Activated CD4-positive, alpha-beta memory T cell treated with anti-CD3 and anti-CD28 coated beads, Interleukin-2, amount 10 ng/mL, durations not matched to agents 7 days and 5 days (primary cell): Measurements from ENCODE around the gene ASIC4. TPM values are rescaled to one million over a fixed set of nuclear protein-coding genes. Genes with fewer than 3 reads are reported as not detected.

Source experiments
- CTCF ChIA-PET: fragments of 350-600 bp; sonication (Branson Sonifier 250); formaldehyde crosslinking; loops from one replicate; lab custom pipeline; 2021; ENCODE audit warnings: antibody characterized with exemption, inconsistent platforms; lab: Charles Lee
- POLR2A ChIA-PET: fragments of 350-600 bp; sonication (Branson Sonifier 250); formaldehyde crosslinking; loops from one replicate; lab custom pipeline; 2021; ENCODE audit warnings: antibody characterized with exemption; lab: Charles Lee
- DNase-seq: peaks from one replicate; pipeline ENCODE4 v3.0.0-alpha.2; 2020
- H3K27ac Mint-ChIP-seq: one replicate; pipeline ENCODE4 v1.8.0; 2021; ENCODE audit warnings: mild to moderate bottlenecking, mixed read lengths
- H3K27me3 Mint-ChIP-seq: one replicate; pipeline ENCODE4 v1.8.0; 2021; ENCODE audit warnings: mixed read lengths
- H3K36me3 Mint-ChIP-seq: one replicate; pipeline ENCODE4 v1.8.0; 2021; ENCODE audit warnings: low read depth, mixed read lengths
- H3K4me1 Mint-ChIP-seq: one replicate; pipeline ENCODE4 v1.8.0; 2021; ENCODE audit warnings: mixed read lengths
- H3K4me3 Mint-ChIP-seq: one replicate; pipeline ENCODE4 v1.8.0; 2021; ENCODE audit warnings: mild to moderate bottlenecking, mixed read lengths
- H3K9me3 Mint-ChIP-seq: one replicate; pipeline ENCODE4 v1.8.0; 2021; ENCODE audit warnings: mixed read lengths
- total RNA-seq, 2 experiments: library from RNA; stranded (reverse); gene quantifications; one replicate each; pipeline ENCODE4 v1.2.3, GENCODE V29; 2021

The ASIC4 gene
- total RNA-seq, 2 experiments from 2014 or later = 0.13 TPM; not detected in 1

GRCh38 chr2:219565130-219566080 is 51.1 kb downstream of the ASIC4 start:
- Mint-ChIP-seq H3K27me3 (peaks cover 16% of the 10 kb centered on the region), H3K27ac (no peak overlapping the region), H3K4me1 (no peaks in the 10 kb centered on the region), H3K36me3 (no peaks in the 10 kb centered on the region), H3K9me3 (no peaks in the 10 kb centered on the region), H3K4me3 (no peak overlapping the region)
- CTCF ChIA-PET = no interaction called here
- POLR2A ChIA-PET = no interaction called here
- DNase-seq = no peak

GRCh38 chr2:219566640-219567039 is 52.4 kb downstream of the ASIC4 start:
- DNase-seq = no peak
- no peaks in the 10 kb centered on the region for H3K36me3 Mint-ChIP-seq
- peaks cover 16% of the 10 kb centered on the region for H3K27me3 Mint-ChIP-seq
- H3K4me3 Mint-ChIP-seq = no peak overlapping the region
- ChIA-PET CTCF (no interaction called here), POLR2A (no interaction called here)
- no peaks in the 10 kb centered on the region for H3K4me1 Mint-ChIP-seq
- H3K9me3 Mint-ChIP-seq = no peaks in the 10 kb centered on the region
- no peak overlapping the region for H3K27ac Mint-ChIP-seq

DNA sequence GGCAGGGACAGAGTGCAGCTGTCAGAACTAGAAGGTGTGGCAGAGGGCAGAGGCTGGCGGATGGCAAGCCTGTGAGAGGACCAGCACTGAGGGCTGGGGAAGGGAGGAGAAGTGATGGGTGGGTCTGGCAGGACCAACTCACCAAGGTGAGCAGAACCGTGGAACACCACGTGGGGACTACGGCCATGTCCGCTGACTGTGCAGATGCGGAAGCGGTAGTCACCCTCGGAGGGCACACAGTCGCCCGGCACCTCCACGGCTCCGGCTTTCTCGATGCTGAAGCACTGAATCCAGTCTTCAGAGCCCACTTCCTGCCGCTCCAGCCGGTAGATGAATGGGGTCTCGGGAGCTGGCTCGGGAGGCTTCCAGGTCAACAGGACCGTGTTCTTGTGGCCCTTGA is 52.8 kb downstream of the ASIC4 start:
- H3K4me3 Mint-ChIP-seq = no peak overlapping the region
- no peaks in the 10 kb centered on the region for H3K9me3 Mint-ChIP-seq
- H3K27ac Mint-ChIP-seq = no peak overlapping the region
- no peaks in the 10 kb centered on the region for H3K4me1 Mint-ChIP-seq
- ChIA-PET POLR2A (no interaction called here), CTCF (no interaction called here)
- DNase-seq = no peak
- no peaks in the 10 kb centered on the region for H3K36me3 Mint-ChIP-seq
- H3K27me3 Mint-ChIP-seq = peaks cover 20% of the 10 kb centered on the region

DNA sequence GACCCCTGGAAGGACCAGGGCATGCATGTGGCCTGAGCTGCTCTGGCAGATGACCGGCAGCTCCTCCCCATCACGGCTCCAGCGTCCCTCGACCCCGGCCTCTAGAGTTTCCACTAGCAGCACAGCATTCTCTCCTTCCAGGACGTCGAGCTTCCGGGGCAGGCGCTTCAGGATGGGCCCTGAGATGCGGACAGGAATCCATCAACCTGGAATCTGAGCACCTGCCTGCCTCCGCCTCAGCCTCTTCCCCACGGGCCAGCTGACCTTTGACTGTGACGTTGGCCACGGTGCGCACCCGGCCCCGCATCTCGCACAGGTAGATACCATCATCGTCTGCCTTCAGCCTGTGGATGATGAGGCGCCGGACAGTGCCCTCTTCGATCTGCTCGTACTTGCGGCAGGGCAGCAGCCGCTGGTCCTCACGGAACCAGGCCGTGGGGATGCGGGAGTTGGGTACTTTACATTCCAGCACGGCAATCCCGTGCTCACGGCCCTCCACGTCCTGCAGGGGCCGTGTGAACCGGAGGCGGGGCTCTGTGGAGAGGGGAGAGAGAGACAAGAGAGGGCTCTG is 53.6 kb downstream of the ASIC4 start:
- Mint-ChIP-seq H3K27me3 (peaks cover 25% of the 10 kb centered on the region), H3K4me3 (no peak overlapping the region), H3K4me1 (no peaks in the 10 kb centered on the region), H3K27ac (no peak overlapping the region), H3K36me3 (no peaks in the 10 kb centered on the region), H3K9me3 (no peaks in the 10 kb centered on the region)
- POLR2A ChIA-PET = no interaction called here
- no peak for DNase-seq
- CTCF ChIA-PET = no interaction called here

DNA sequence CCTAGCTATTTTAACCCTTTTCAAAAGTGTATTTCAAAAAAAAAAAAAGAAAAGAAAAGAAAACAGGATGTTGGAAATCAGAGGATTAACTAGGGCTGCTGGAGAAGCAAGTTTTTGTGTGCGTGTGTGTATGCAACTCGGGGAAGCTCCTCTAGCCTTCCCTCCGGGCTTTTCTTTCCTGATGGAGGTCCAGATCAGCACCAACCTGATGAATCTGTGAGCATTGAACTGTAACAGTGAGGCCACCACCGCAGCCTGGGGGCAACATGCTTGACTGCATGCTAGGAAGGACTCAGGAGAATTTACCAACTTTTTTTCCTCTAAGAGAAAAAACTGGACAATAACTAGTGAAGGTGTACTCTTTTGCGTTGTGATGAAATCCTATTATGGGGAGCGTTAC is 54.8 kb downstream of the ASIC4 start:
- Mint-ChIP-seq H3K4me1 (no peaks in the 10 kb centered on the region), H3K9me3 (no peaks in the 10 kb centered on the region), H3K36me3 (no peaks in the 10 kb centered on the region), H3K27ac (no peak overlapping the region), H3K4me3 (no peak overlapping the region), H3K27me3 (peaks cover 33% of the 10 kb centered on the region)
- ChIA-PET POLR2A (no interaction called here), CTCF (interaction anchor here (0.6 to 1.5 kb wide), 2 partner anchors 8 to 81 kb away, joined by 3 read pairs; no protein-coding TSS in a partner anchor)
- DNase-seq = no peak

- Mint-ChIP-seq H3K4me1 (no peaks in the 10 kb centered on the region), H3K9me3 (no peaks in the 10 kb centered on the region), H3K36me3 (no peaks in the 10 kb centered on the region), H3K27me3 (peaks cover 33% of the 10 kb centered on the region), H3K27ac (no peak overlapping the region), H3K4me3 (no peak overlapping the region)
- ChIA-PET POLR2A (no interaction called here), CTCF (interaction anchor here (1.5 kb wide), 1 partner anchor 9 kb away, joined by 3 read pairs; no protein-coding TSS in a partner anchor)
- no peak for DNase-seq
These were observed 55.4 kb downstream of the ASIC4 start for GRCh38 chr2:219569635-219570034.

GRCh38 chr2:219570194-219570923 is 56.1 kb downstream of the ASIC4 start:
- Mint-ChIP-seq H3K9me3 (no peaks in the 10 kb centered on the region), H3K27me3 (peaks cover 35% of the 10 kb centered on the region), H3K27ac (no peak overlapping the region), H3K36me3 (no peaks in the 10 kb centered on the region), H3K4me1 (no peaks in the 10 kb centered on the region), H3K4me3 (no peak overlapping the region)
- ChIA-PET POLR2A (interaction anchor here (1.2 kb wide), 1 partner anchor 27 kb away, joined by 3 read pairs; the partner anchor contains the start of gene STK11IP), CTCF (interaction anchor here (1.2 kb wide), 1 partner anchor 10 kb away, joined by 6 read pairs; no protein-coding TSS in a partner anchor)
- no peak for DNase-seq

DNA sequence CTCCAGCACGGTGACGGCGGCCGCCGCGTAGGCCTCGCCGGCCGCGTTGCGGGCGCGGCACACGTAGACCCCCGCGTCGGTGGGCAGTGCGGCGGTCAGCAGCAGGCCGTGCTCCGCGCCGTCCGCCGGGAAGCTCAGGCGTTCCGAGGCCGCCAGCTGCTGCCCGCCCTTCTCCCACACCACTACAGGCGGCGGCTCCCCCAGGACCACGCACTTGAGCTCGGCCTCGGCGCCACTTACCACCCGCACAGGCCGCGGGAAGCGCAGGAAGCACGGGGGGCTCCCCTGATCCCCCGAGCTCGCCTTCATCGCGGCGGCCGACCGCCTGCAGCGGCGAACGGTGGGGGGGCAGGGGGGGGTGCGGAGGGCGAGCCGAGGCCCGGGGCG is 56.6 kb downstream of the ASIC4 start:
- CTCF ChIA-PET = interaction anchor here (1.2 kb wide), 1 partner anchor 11 kb away, joined by 6 read pairs; no protein-coding TSS in a partner anchor
- Mint-ChIP-seq H3K9me3 (no peaks in the 10 kb centered on the region), H3K27ac (no peak overlapping the region), H3K4me1 (no peaks in the 10 kb centered on the region), H3K27me3 (peaks cover 39% of the 10 kb centered on the region), H3K36me3 (no peaks in the 10 kb centered on the region), H3K4me3 (no peak overlapping the region)
- POLR2A ChIA-PET = interaction anchor here (1.2 kb wide), 1 partner anchor 27 kb away, joined by 3 read pairs; the partner anchor contains the start of gene STK11IP
- DNase-seq = no peak

- no peaks in the 10 kb centered on the region for H3K4me1 Mint-ChIP-seq
- ChIA-PET CTCF (interaction anchor here (1.1 to 1.2 kb wide), 2 partner anchors 12 to 167 kb away, joined by 3 to 6 read pairs; no protein-coding TSS in a partner anchor), POLR2A (interaction anchor here (1.2 kb wide), 1 partner anchor 26 kb away, joined by 3 read pairs; the partner anchor contains the start of gene STK11IP)
- no peak for DNase-seq
- no peak within 1 kb of the TSS for H3K27ac Mint-ChIP-seq
- no peaks in the 10 kb centered on the region for H3K36me3 Mint-ChIP-seq
- peaks cover 39% of the 10 kb centered on the region for H3K27me3 Mint-ChIP-seq
- H3K9me3 Mint-ChIP-seq = no peaks in the 10 kb centered on the region
- no peak within 1 kb of the TSS for H3K4me3 Mint-ChIP-seq
These were observed 57.3 kb downstream of the ASIC4 start, which contains the start of gene OBSL1 for GRCh38 chr2:219571311-219572236. Gene OBSL1, minus strand, starts transcription at chr2:219571539. Its CDS starts 307 bp downstream, at chr2:219571232.

GRCh38 chr2:219572237-219573001 is 58.1 kb downstream of the ASIC4 start, which contains the start of gene INHA:
Gene INHA, plus strand, starts transcription at chr2:219572310. Its CDS starts 65 bp downstream, at chr2:219572375.
- CTCF ChIA-PET = interaction anchor here (1.1 kb wide), 1 partner anchor 168 kb away, joined by 3 read pairs; no protein-coding TSS in a partner anchor
- Mint-ChIP-seq H3K27me3 (peaks cover 42% of the 10 kb centered on the region), H3K27ac (no peak within 1 kb of the TSS), H3K4me3 (no peak within 1 kb of the TSS), H3K4me1 (no peaks in the 10 kb centered on the region), H3K9me3 (no peaks in the 10 kb centered on the region), H3K36me3 (no peaks in the 10 kb centered on the region)
- POLR2A ChIA-PET = no interaction called here
- no peak for DNase-seq

GRCh38 chr2:219573166-219573565 is 58.9 kb downstream of the ASIC4 start:
- H3K27me3 Mint-ChIP-seq = peaks cover 40% of the 10 kb centered on the region
- H3K27ac Mint-ChIP-seq = no peak overlapping the region
- ChIA-PET POLR2A (no interaction called here), CTCF (no interaction called here)
- no peak for DNase-seq
- H3K9me3 Mint-ChIP-seq = no peaks in the 10 kb centered on the region
- no peaks in the 10 kb centered on the region for H3K36me3 Mint-ChIP-seq
- no peaks in the 10 kb centered on the region for H3K4me1 Mint-ChIP-seq
- no peak overlapping the region for H3K4me3 Mint-ChIP-seq
